ENCODE results near the gene CFAP52. TPM values are rescaled to one million over a fixed set of nuclear protein-coding genes. Genes with fewer than 3 reads are reported as not detected.

The CFAP52 gene
- total and polyA plus RNA-seq, 12 donors = 0.10 to 0.99 (median 0.63) TPM; not detected in 3

- no peaks in the 10 kb centered on the region for H3K9me3 ChIP-seq (replicated peaks in 1 of 3)
- H3K4me1 ChIP-seq (replicated peaks in 1 of 2) = no peaks in the 10 kb centered on the region
- TF ChIP-seq POLR2A (IDR thresholded peaks at IDR 0.05) (no peak), CTCF (IDR thresholded peaks at IDR 0.05) (no peak)
- no peak overlapping the region for H3K4me3 ChIP-seq
- no peaks in the 10 kb centered on the region for H3K27me3 ChIP-seq
- no peak overlapping the region for H3K27ac ChIP-seq
- intact Hi-C loops (cut with DNase I) = no loop called here
- 95 to 97% (median 96%) methylated on average over 12 of the region's 12 CpGs for WGBS, 4 donors
- H3K36me3 ChIP-seq (replicated peaks in 1 of 2) = no peaks in the 10 kb centered on the region
- no peak for DNase-seq
Measured at GRCh38 chr17:9537177-9537776, 39.2 kb upstream of the CFAP52 start.

GRCh38 chr17:9538626-9539025, 37.8 kb upstream of the CFAP52 start:
- Histone ChIP-seq H3K27ac (no peak overlapping the region), H3K4me3 (no peak overlapping the region), H3K36me3 (replicated peaks in 1 of 2) (no peaks in the 10 kb centered on the region), H3K27me3 (no peaks in the 10 kb centered on the region), H3K9me3 (replicated peaks in 1 of 3) (no peaks in the 10 kb centered on the region), H3K4me1 (replicated peaks in 1 of 2) (no peaks in the 10 kb centered on the region)
- 86 to 95% (median 89%) methylated on average over 4 of the region's 4 CpGs for WGBS, 4 donors
- intact Hi-C loops (cut with DNase I) = no loop called here
- DNase-seq = no peak
- TF ChIP-seq CTCF (IDR thresholded peaks at IDR 0.05) (no peak), POLR2A (IDR thresholded peaks at IDR 0.05) (no peak)

- Histone ChIP-seq H3K27ac (no peak overlapping the region), H3K36me3 (replicated peaks in 1 of 2) (no peaks in the 10 kb centered on the region), H3K4me3 (no peak overlapping the region), H3K9me3 (replicated peaks in 1 of 3) (no peaks in the 10 kb centered on the region), H3K27me3 (no peaks in the 10 kb centered on the region), H3K4me1 (replicated peaks in 1 of 2) (no peaks in the 10 kb centered on the region)
- no peak for DNase-seq
- intact Hi-C loops (cut with DNase I) = no loop called here
- TF ChIP-seq CTCF (IDR thresholded peaks at IDR 0.05) (no peak), POLR2A (IDR thresholded peaks at IDR 0.05) (no peak)
- 90 to 94% (median 94%) methylated on average over 4 of the region's 4 CpGs for WGBS, 4 donors
Measured at GRCh38 chr17:9541718-9542117, 34.7 kb upstream of the CFAP52 start.

- Histone ChIP-seq H3K27me3 (no peaks in the 10 kb centered on the region), H3K36me3 (replicated peaks in 1 of 2) (no peaks in the 10 kb centered on the region), H3K4me3 (no peak overlapping the region), H3K4me1 (replicated peaks in 1 of 2) (no peaks in the 10 kb centered on the region), H3K27ac (no peak overlapping the region), H3K9me3 (replicated peaks in 1 of 3) (no peaks in the 10 kb centered on the region)
- intact Hi-C loops (cut with DNase I) = no loop called here
- DNase-seq = peak in 1 of 7 donors; percentile 13
- WGBS, 4 donors = 61 to 69% (median 67%) methylated on average over 7 of the region's 7 CpGs
- TF ChIP-seq POLR2A (IDR thresholded peaks at IDR 0.05) = no peak
- no peak for TF ChIP-seq CTCF (IDR thresholded peaks at IDR 0.05)
Measured at GRCh38 chr17:9544221-9544620, 32.2 kb upstream of the CFAP52 start.
